Epithelial cell of esophagus (primary cell): ENCODE measurements around the gene S100A1.
"Not testable (repeated sequence)": the region's sequence is repeated elsewhere in the genome, so short reads cannot be mapped to it uniquely, and the experiment has no call there.

Source experiments
- DNase-seq: peaks from one replicate; pipeline ENCODE4 v3.0.0; 2010; ENCODE audit warnings: low read depth
- H3K4me3 ChIP-seq: 2 replicates; pipeline ENCODE4 v1.5.1; 2011; ENCODE audit warnings: mild to moderate bottlenecking, low read length, control low read depth
- TF ChIP-seq, protein P1 (sequence below): IDR thresholded peaks from 2 replicates; pipeline ENCODE4 v1.5.1; 2011; ENCODE audit warnings: low read depth, mild to moderate bottlenecking, low read length, control low read depth, inconsistent platforms; ENCODE audit not compliant: insufficient read depth; ENCODE audit errors: missing control alignments

Gene S100A1

GRCh38 chr1:153587314-153587713 lies 40.9 kb upstream of the S100A1 start:
- no peak overlapping the region for H3K4me3 ChIP-seq
- TF ChIP-seq, protein P1, sequence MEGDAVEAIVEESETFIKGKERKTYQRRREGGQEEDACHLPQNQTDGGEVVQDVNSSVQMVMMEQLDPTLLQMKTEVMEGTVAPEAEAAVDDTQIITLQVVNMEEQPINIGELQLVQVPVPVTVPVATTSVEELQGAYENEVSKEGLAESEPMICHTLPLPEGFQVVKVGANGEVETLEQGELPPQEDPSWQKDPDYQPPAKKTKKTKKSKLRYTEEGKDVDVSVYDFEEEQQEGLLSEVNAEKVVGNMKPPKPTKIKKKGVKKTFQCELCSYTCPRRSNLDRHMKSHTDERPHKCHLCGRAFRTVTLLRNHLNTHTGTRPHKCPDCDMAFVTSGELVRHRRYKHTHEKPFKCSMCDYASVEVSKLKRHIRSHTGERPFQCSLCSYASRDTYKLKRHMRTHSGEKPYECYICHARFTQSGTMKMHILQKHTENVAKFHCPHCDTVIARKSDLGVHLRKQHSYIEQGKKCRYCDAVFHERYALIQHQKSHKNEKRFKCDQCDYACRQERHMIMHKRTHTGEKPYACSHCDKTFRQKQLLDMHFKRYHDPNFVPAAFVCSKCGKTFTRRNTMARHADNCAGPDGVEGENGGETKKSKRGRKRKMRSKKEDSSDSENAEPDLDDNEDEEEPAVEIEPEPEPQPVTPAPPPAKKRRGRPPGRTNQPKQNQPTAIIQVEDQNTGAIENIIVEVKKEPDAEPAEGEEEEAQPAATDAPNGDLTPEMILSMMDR = no peak
- DNase-seq = no peak

DNA sequence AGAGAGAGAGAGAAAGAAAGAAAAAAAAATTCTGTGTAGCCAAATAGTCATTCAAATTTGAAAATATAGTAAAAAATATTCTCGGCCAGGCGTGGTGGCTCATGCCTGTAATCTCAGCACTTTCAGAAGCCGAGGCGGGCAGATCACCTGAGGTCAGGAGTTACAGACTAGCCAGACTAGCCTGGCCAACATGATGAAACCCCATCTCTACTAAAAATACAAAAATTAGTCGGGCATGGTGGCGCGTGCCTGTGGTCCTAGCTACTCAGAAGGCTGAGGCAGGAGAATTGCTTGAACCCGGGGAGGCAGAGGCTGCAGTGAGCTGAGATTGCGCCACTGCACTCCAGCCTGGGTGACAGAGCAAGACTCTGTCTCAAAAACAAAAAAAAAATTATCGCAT lies 40.2 kb upstream of the S100A1 start:
- DNase-seq, H3K4me3 ChIP-seq: not testable (repeated sequence)

DNA sequence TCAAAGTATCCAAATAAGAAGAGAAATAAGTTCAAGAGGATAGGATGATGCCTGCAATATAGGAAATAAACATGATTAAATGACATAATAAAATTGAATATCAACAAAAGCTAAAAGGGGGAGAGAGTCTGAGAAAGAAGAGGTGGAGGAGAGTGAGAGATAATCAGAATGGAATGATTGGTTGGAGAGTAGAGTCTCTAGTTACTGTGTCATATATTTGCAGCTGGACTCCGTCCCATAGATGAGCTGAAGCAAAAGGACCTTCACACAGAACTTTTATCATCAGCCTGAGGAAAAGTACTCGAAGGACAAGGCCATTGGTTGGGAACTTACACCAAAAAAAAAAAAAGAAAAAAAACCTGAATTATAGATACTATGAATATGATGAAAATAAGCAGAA lies 39.8 kb upstream of the S100A1 start:
- no peak for DNase-seq
- TF ChIP-seq, protein P1 = no peak
- no peak overlapping the region for H3K4me3 ChIP-seq

DNA sequence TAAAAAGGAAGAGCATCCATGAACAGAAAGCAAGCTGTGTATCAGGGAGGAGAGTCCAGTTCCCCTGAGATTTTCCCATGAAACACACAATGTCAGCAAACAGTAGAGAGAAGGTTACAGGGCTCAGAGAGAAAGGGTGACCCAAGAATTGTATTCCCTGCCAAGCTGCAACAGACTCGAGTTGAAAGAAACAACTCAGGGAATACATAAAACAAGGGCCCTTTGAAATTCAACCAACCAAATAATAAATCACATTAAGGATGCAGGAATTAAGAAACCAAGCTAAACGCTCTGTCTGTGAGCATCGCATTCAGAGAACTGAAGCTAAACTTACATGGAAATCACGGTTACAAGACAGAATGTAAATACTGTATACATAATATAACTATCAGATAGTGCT lies 35.5 kb upstream of the S100A1 start:
- no peak for DNase-seq
- H3K4me3 ChIP-seq = no peak overlapping the region
- TF ChIP-seq, protein P1 = no peak

GRCh38 chr1:153597206-153597605 lies 31.0 kb upstream of the S100A1 start:
- DNase-seq = peak; percentile 62
- TF ChIP-seq, protein P1 = no peak
- H3K4me3 ChIP-seq = no peak overlapping the region

DNA sequence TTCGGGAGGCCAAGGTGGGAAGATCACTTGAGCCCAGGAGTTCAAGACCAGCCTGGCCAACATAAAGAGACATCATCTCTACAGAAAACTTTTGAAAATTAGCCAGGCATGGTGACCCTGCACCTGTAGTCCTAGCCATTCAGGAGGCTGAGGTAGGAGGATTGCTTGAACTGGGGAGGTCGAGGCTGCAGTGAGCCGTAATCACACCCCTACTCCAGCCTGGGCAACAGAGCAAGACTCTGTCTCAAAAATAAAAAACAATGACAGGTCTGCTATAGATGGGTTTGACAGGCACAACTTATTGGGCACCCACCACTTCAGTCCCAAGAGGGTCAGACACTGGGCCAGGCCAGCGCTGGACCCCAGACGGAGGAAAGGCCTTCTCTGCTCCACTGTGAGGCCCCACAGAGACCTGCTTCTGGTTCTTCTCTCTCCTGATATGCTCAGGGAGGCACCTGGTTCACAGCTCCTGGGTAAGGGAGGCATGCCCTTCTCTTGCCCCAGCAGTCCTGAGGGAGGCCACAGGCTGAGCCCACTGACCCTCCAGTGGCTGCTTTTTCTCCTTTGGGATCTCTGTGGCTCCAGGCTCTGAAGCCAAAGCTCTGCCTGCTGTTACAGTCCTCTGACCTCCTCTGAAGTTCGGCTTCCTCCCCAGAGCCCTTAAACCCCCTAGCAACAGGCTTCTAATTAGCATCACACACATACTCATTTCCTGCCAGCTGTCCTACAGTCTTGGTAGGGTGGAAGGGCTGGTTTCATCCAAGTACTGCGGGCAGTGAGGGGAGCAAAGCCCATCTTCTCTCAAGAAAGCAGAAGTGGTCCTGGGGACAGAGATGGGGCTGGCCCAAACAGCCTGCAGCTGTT lies 29.7 kb upstream of the S100A1 start:
- H3K4me3 ChIP-seq = no peak overlapping the region
- TF ChIP-seq, protein P1 = no peak

DNA sequence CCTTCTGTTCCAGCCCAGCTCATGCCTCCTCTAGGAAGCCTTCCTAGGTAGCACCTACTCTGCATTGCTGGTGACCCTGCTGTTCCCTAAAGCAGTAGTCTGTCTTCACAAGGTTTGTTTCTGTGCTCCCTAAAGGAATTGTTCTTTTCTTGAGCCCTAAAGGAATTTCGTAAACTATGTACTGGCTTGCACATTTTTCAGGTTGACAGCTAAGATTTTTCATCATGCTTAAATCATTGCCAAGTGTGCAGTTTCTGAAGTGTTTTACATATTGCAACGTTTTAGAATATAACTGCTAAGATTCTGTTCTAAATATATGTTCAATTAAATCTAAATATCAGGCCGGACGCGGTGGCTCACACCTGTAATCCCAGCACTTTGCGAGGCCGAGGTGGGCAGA lies 28.4 kb upstream of the S100A1 start:
- TF ChIP-seq, protein P1 = no peak
- no peak for DNase-seq
- H3K4me3 ChIP-seq = no peak overlapping the region

More for the DNA sequence above, 29.7 kb upstream of the S100A1 start:
- no peak for DNase-seq
